Activated T-cell treated with anti-CD3 and anti-CD28 coated beads for 24 hours (primary cell): ENCODE results near the gene TNFAIP2.

Experiments used
- DNase-seq: peaks from one replicate; pipeline ENCODE4 v3.0.0-alpha.2; 2020; ENCODE audit warnings: low read depth

The TNFAIP2 gene, protein sequence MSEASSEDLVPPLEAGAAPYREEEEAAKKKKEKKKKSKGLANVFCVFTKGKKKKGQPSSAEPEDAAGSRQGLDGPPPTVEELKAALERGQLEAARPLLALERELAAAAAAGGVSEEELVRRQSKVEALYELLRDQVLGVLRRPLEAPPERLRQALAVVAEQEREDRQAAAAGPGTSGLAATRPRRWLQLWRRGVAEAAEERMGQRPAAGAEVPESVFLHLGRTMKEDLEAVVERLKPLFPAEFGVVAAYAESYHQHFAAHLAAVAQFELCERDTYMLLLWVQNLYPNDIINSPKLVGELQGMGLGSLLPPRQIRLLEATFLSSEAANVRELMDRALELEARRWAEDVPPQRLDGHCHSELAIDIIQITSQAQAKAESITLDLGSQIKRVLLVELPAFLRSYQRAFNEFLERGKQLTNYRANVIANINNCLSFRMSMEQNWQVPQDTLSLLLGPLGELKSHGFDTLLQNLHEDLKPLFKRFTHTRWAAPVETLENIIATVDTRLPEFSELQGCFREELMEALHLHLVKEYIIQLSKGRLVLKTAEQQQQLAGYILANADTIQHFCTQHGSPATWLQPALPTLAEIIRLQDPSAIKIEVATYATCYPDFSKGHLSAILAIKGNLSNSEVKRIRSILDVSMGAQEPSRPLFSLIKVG

DNA sequence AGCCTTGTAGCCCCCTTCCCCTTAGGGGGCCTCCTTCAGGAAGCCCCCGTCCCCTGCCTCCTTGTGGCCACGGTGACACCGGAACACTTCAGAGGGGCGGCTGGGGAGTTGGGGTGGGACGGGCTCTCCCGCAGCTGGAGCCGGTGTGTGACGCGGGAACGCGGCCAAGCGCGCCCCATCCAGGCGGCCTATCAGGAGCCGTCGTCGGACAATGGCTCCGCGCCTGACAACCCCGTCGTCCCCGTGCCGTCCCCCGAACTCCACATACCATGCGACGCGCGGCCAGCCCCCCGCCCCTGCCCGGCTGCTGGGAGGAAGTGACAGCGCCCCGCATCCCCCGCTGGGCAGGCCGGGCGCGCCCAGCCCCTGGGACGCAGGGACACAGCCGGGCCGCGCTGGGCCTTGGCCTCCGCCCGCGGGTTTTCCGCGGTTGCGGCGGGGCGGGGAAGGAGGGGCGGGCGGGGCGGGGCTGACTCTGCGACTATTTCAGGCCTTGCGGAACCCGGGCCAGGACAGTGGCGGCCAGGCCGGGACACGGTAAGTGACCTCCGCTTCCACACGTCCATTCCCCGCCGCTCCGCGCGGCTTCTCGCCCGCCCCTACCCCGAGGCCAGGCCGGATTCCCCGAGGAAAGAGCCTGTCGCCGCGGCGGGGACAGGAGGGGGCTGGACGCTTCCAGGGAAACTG, at the start of gene TNFAIP2:
TSS of gene TNFAIP2 (plus strand) at position 515 of the 687 bp plus-strand sequence. CDS start 2,997 bp downstream, outside the sequence.
- DNase-seq, result no peak

DNA sequence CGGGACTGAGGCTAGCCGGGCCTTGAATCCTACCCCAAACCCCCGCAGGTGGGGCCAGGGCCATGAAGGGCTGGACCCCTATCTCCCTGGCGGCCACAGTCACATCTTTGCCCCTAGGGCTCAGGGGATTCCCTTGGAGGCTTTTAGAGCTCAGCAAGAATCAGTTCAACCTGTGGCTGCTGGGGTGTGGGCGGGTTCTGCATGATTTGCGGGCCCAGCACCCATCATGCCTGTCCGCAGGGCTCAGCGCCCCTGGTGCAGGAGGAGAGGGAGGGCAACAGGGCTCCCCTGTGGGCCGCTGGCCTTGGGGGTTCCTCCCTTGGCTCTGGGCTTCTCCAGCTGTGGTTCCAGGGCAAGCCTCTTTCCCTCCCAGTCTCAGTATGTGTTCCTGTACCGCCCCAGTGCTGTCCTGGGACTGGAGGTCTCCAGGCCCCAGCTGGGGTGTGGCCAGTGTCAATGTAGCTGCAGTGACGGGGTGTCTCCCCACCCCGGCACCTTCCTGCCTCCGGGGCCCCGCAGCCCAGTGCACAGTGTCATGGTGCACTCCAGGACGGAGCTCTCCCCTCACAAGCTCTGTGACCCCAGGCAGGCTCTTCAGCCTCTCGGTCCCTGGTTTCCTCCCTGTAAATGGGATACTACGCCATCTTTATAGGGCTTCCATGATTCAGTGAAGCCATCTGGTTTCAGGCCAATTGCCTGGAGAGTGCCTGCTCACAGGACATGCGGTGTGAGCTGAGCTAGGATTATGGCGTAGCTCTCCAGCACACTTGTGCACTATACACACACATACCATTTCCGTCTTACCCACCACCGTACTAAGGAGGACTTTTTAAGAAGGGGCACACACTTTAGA, 49.2 kb upstream of the TNFAIP2 start:
- no peak for DNase-seq

DNA sequence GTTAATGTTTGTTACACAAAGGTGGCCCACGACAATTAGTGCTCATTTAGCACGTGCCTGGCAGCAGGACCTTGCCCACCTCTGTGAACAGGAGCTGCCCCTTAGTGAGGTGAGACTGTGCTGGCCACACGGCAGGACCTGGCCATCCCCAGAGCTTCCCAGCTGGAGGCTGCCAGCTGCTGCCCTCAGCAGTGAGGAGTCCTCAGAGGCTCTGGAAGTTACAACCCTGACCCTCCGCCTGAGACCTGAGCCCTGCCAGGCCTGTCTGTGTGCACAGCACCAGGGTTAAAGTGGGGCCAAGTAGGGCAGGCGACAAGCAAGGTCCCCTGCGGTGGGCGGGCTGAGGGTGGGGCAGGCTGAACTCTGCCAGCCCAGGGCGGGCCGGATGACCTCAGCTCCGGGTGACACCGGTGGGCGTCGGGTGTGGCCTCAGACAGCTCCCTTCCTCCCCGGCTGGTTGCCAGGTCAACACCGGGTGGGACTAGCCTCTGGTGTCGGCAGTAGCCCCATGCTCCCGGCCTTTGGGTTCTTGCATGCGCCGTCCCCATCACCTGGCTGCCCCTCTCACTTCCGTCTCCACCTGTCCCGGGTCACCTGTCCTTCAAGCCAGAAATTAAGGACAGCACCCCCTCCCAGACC, 48.4 kb upstream of the TNFAIP2 start:
- no peak for DNase-seq

DNA sequence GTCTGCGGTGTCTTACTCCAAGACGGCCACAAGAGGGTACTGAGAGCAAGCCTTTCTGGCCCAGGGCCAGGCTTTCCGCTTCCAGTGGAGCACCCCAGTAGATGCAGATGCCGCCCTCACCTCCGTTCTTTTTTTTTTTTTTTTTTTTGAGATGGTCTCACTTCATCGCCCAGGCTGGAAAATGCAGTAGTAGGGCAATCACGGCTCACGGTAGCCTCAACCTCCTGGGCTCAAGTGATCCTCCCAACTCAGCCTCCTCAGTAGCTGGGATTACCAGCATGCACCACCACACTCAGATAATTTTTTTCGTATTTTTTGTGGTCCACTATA, 44.9 kb upstream of the TNFAIP2 start:
- peak; percentile 67 for DNase-seq

DNA sequence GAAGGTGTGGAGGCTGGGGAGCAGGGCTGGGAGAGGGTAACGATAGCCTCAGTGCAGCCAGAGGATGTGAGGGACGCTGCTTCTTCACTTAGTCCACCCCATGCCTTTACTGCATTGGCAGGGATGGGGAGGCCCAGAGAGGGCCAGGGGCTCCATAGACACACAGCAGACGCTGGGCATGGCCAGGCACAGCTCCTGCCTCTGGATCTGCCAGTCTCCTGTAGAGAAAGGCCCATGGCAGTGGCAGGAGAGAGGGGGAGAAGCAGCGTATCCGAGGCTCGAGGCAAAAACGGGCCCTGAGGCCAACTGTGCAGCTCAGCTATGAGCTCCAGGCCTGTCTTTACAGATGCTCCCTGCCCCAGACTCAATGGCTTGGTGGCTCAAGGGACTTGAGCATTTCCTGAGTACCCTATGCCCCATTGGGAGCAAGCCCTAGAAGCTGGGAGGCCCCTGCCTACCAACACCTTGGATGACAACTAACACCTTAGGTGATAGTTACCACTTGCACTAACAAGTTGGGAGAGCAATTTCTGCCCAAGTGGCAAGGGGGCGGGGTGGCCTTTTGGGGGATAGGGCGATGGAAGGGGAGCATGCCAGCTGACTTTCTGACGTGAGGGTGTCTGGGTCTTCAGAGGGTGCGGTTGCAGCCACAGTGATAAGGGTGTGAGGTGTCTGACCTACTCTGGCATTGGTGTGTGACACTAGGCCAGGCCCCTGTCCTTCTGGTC, 44.2 kb upstream of the TNFAIP2 start:
- no peak for DNase-seq

DNA sequence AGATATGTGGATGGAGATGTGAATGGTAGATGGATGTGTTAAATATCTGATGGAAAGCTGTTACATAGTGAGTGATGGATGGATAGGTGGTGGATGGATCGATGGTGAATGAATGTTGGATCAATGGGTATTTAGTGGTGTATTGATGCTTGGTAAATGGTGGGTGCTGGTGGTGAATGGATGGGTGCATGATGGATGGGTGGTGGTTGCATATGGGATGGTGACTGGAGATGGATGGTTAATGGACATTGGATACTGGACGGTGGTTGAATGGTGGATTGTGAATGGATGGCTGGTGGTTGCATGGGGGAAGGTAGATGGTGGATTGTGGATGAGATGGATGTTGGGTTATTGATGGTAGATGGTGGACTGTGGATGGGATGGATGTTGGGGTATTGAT, 41.3 kb upstream of the TNFAIP2 start:
- no peak for DNase-seq

DNA sequence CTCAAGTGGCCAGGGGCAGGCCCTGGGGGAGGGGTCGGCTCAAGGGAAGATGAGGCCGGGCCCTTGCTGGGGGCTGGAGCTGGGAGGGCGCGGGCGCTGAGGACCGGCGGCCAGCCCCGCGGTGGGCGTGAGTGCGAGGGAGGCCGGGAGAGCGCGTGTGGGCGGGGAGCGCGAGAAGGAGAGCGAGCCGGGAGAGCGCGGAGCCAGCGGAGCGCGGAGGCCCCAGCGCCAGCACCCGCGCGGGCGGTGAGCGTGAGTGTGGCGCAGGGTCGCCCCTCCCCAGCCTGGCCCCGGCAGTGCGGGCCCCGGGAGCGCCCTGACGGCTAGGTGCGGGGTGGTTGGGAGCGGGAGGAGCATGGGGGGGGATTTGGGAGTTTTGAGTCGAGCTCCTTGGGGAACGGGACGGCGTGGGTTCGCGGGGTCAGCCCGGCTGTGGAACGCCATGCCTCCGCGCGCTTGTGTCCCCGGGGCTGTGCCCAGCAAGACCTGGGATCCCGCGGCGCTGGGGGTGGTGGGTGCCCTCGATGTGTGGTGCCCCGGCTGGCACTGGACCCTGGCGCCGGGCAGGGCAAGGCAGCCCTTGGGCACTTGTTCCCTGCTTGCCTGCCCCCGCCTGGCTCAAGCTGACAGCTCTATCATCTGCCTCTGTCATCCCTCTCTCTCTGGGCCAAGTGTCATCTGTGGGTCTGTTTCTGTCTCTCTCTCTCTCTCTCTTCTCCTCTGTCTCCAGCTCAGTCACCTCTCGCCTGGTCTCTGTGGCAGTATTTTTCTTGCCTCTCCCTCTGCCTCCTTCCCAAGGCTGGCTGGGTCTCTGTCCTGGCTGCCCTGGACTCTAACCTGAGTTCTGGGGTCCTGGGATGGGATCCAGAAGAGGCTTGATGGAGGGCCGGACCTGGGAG, 39.0 kb upstream of the TNFAIP2 start, which contains the start of gene LBHD2:
TSS of gene LBHD2 (plus strand) at position 190 of the 899 bp plus-strand sequence. CDS start 1,803 bp downstream, outside the sequence.
- DNase-seq, result no peak

DNA sequence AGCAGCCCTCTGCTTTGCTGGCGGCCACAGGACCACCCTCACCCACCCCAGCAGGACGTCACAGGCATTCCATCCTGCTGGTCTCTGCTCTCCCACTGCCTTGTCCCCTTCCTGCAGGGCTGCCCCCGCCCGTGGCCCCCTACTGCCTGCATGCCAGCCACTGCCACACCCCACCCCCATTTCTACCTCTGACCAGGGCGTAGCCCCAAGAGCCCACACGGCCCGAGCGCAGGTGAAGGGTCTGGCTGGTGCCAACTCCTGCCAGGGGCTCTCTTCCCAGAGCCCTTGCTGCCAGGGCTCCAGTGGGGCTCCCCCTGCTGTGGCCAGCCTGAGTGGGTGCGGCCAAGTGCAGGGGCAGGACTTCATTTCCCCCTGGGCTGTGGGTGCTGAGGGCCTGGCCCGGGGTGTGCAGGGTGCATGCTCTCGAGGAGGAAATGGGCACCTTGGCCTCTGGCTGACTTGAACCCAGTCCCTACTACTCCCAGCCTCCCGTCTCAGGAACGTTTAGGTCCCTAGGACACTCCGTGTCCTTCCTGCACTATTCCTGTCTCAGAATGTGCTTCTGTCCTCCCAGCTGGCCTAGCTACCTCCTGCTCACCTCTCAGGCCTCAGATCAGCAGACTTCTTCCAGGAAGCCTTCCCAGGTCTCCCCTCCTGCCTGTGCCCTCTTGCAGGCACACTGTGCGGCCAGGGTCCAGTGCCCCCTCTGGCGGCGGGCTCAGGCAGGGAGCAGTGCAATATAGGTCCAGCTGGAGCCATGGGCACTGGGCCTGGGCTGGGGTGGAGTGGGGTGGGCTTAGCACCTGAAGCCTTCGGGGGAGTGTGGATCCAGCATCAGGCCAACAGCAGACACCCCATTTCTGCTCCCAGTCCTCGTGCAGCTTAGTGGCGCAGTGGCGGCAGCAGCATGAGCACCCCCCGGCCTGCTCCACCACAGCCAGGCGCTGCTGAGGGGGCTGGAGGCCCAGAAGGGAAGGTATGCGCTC, 37.9 kb upstream of the TNFAIP2 start:
- DNase-seq, result no peak

DNA sequence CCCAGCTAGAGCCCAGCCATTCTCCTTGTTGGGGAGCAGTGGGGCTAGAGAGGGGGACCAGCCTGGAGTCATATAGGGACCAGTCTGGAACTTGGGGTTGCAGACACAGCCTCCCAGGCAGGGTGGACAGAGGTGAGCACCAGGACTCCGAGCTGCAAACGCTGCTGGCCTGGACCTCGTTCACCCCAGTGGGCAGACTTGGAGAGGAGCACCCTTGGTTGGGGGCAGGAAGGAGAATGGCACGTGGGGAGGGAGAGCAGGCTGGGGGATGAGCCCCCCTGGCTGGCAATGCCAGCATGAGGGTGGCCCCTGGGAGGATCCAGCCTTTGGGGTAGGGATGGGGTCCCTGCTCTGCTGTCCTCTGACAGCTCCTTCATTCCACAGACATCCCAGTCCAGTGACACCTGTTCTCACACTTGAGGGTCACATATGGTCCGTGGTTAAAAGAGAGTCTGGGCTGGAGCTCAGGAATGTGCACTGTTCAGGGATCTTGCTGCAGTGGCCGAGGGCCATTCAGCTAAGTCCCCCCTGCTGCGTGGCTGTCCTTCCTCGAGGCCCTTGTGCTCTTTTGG, 36.4 kb upstream of the TNFAIP2 start:
- no peak for DNase-seq

DNA sequence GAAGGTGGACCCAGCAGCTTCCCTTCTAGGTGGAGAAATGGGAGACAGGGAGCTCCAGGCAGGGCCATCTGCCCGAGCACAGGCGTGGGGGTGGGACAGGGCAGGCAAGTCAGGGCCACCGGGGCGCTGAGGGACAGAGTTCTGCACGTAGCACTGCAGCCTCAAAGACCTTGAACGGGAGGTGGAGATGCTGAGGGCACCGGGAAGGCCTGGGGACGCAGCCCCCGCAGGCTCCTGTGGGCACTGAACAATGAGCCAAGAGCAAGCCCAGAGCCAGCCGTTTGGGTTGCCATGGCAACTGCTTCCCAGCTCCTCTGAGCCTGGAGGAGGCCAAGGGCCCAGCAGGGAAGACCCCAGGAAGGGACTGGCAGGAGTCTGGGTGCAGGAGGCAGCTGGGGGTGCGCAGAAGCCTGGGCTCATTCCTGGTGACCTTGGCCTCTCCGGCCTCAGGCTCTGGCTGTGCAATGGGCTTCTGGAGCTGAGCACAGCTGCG, 35.9 kb upstream of the TNFAIP2 start:
- no peak for DNase-seq

DNA sequence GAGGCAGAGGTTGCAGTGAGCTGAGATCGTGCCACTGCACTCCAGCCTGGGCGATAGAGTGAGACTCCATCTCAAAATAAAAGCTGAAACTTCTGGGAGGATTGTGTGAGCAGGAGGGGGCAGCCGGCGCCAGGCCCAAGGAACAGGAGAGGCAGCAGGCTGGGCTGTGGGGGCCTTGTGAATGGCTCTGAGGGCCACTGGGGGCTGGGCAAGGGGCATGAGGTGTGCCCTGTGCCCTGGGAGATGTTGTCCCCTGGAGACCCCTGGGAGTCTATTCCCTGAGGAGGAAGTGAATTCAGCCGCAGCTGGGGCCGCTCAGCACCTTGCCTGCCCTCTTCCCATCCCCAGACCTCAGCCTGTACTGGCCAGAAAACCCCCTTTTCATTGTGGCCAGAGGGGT, 34.3 kb upstream of the TNFAIP2 start:
- no peak for DNase-seq

DNA sequence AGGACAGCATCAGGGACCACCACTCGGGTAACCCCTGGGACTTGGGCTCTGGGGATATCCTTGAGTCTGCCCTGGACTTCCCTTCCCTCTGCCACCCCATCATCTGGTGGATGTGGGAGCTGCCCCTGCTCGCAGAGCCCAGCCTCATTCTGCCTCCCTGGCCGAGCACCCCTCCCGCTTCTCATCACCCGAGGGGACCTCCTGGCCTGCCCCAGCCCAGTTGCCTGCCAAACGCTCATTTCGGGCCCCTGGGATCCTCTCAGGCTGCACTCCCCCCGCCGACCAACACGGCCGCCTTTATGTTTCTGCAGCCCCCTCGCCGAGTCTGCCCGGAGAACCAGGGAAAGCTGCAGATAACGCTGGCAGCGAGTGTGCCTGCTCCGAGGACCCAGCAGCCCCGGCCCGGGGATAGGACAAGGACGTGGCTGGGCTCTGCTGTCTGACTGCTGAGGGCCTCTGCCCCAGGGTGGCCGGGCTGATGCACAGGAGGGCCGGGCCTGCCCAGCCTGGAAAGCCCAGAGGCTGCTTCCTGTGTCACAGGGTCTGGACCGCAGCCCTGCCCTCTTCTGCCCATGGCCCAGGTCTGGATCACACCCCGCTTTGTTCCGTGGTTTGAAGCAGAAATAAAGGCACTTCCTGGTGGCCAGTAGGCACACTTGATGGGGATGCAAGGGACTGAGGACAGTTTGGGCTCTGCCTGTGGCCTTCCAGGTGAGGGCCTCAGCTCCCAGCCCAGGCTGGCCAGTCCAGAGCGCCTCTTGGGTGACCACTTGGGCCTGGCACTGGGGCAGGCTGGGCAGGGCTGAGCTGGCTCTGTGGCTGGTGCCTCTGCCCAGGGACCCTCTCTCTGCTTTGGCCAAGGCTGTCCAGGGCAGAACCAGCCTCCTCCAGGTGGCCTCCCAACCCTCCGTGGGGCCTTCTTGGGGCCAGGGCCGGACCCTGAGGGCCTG, 33.6 kb upstream of the TNFAIP2 start:
- no peak for DNase-seq

DNA sequence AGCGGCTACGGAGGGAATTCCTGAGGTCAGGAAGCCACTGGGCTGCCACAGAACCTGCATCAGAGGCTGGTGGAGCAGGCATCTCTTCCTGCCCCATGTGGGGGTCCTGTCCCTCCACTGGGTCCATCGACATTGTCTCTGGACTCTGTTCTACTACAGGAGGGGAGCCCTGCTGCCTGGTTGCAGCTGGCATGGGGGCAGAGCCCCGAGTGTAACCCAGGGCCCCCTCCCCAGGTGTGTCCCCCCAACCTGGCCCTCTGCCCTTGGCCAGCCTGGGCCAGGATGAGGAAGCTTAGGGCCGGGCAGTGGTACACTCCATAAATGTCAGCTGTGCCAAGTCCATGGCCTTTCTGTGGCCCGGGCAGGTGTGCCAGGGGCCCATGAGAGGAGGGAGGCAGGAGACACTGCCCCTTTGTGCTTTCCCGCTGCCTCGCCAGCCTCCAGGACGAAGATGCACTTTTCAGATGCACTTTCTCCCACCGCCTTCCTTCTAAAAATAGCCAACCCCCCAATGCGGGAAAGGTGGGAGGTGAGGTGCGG, 32.7 kb upstream of the TNFAIP2 start:
- no peak for DNase-seq

DNA sequence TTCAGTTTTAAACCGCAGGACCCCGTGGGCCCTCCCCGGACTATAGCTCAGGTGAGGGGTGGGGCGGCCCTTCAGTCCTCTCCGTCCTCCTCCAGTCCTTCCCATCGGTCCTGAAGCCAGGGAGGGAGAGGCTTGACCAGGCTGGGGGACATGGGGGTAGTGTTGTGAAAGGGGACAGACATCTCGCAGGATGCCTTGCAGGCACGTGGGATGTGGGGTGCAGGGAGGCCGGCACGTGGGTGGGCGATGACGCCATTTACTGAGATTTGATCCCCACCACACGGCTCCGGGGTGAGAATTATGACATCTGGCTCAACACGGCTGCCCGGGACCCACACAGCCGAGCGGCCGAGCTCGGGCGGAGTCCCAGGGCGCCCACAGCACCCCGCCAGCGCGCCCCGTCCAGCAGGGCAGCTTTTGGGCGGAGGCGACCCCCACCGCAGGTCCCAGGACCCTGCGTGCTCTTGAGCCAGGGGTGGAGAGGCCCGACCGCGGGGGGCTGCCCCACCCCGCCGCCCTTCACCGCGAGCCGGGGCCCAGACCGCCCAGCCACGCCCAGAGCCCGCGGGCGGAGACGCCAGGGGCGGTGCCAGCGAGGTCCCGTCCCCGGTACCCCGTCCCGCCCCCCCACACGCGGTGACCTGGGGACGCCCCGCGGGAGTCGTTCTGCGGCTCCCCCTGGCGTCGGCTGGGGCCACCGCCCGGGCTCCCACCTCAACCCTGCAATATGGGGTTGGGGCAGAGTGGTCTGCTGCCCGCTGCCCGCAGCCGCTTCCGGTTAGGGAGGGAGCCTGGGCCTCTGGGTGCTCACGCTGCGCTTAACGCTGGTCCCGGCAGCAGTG, 32.0 kb upstream of the TNFAIP2 start:
- peak; percentile 73 for DNase-seq

DNA sequence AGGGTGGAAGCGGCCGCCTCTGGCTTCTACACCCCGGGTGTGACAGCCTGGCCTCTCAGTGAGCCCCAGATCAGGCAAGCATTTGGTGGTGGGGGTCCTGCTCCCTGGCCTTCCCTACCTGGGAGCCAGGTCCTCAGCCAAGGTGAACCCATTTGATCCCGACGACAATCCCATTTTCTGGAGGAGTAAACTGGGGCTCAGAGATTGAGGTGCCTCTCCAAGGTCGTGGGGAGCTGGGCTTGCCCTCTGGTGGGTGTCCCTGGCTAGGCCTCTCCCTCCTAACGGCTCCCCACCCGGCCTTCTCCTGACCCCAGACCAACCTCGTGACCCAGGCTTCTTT, 31.4 kb upstream of the TNFAIP2 start:
- no peak for DNase-seq
